RKO (cell line): ENCODE data around the gene AARS2.
A peak's percentile ranks its signal among the peaks of the same experiment; 100 is the strongest.

Source experiments
- DNase-seq: peaks from one replicate; pipeline ENCODE4 v3.0.0-alpha.2; 2016; ENCODE audit warnings: low spot score

The AARS2 gene

GRCh38 chr6:44262467-44263353 is 50.4 kb downstream of the AARS2 start:
- no peak for DNase-seq

GRCh38 chr6:44261581-44261980 is 51.6 kb downstream of the AARS2 start:
- no peak for DNase-seq

GRCh38 chr6:44260451-44261297 is 52.5 kb downstream of the AARS2 start:
- no peak for DNase-seq

GRCh38 chr6:44260011-44260410 is 53.1 kb downstream of the AARS2 start:
- DNase-seq: no peak

GRCh38 chr6:44258921-44259320 is 54.2 kb downstream of the AARS2 start:
- no peak for DNase-seq

- no peak for DNase-seq
Observed at GRCh38 chr6:44258325-44258863, 54.8 kb downstream of the AARS2 start.

GRCh38 chr6:44257753-44258324 is 55.3 kb downstream of the AARS2 start:
- DNase-seq: no peak

GRCh38 chr6:44257025-44257752 is 56.0 kb downstream of the AARS2 start, which contains the start of gene SLC35B2:
SLC35B2 (minus strand) TSS chr6:44257528; CDS start chr6:44257410, 118 bp downstream.
- peak; percentile 88 for DNase-seq

GRCh38 chr6:44256775-44257024 is 56.4 kb downstream of the AARS2 start:
- DNase-seq: no peak

GRCh38 chr6:44255871-44256774 is 57.0 kb downstream of the AARS2 start:
- no peak for DNase-seq

- DNase-seq: no peak
Observed at GRCh38 chr6:44255105-44255808, 57.9 kb downstream of the AARS2 start.

GRCh38 chr6:44254191-44255104 is 58.7 kb downstream of the AARS2 start:
- DNase-seq: no peak

GRCh38 chr6:44253307-44254101 is 59.6 kb downstream of the AARS2 start:
- DNase-seq: peak; percentile 75

GRCh38 chr6:44251576-44252524 is 61.3 kb downstream of the AARS2 start:
- DNase-seq: no peak

GRCh38 chr6:44250718-44251123 is 62.4 kb downstream of the AARS2 start:
- no peak for DNase-seq

- DNase-seq: no peak
Observed at GRCh38 chr6:44250067-44250717, 63.0 kb downstream of the AARS2 start.
